Measurements from ENCODE around the gene SH2D7. TPM values are rescaled to one million over a fixed set of nuclear protein-coding genes. Genes with fewer than 3 reads are reported as not detected.

SH2D7 gene
- total and polyA plus RNA-seq, 2 donors (not counting 3 experiments of a cell fraction or from before 2014, with no cell fraction given) = not detected

DNA sequence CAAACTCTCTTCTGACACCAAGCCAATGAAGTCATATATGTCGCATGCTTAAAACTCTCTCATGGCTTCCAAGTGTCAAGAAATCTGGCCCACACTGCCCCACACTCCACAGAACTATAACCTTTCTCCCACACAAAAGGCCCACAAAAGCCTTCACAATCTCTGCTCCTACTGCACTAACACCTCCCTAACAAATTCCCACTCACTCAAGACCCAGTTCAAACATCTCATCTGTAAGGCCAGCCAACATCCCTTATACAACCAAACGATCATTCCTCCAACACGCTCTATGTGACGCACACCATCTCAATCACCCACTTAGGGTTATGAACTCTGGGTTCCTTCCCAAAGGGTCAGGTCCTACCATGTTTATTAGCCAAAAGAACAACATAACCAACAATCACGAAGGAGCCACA, 28.4 kb upstream of the SH2D7 start:
- no TSS peak for BruUV-seq (replicated peaks)
- H3K36me3 ChIP-seq (ENCODE audit: control insufficient read depth in 2 of 2, extremely low read depth in 1 of 2, insufficient read depth in 2 of 2, low read length in 2 of 2) = no peaks in the 10 kb centered on the region
- no peak for FAIRE-seq
- H3K27me3 ChIP-seq (ENCODE audit: control insufficient read depth in 2 of 2, insufficient read depth in 2 of 2, low read length in 2 of 2) = no peaks in the 10 kb centered on the region
- H3K9me1 ChIP-seq (replicated peaks; ENCODE audit: control insufficient read depth, extremely low read depth, insufficient read depth, low read length) = no peaks in the 10 kb centered on the region
- no peak overlapping the region for H2AFZ ChIP-seq (ENCODE audit: low read depth, low read length)
- no peak for DNase-seq (ENCODE audit: low read depth, low spot score)
- peaks cover 55% of the 10 kb centered on the region for H3K4me1 ChIP-seq (ENCODE audit: control insufficient read depth, extremely low read depth, insufficient read depth, low read length)
- CTCF ChIA-PET = no interaction called here
- no peak for TF ChIP-seq POLR2A (IDR thresholded peaks at IDR 0.05; ENCODE audit: low read depth, low read length)
- TF ChIP-seq EZH2 (IDR thresholded peaks at IDR 0.05; ENCODE audit: borderline replicate concordance, low read depth, low read length, severe bottlenecking) = no peak
- TF ChIP-seq, protein P1, sequence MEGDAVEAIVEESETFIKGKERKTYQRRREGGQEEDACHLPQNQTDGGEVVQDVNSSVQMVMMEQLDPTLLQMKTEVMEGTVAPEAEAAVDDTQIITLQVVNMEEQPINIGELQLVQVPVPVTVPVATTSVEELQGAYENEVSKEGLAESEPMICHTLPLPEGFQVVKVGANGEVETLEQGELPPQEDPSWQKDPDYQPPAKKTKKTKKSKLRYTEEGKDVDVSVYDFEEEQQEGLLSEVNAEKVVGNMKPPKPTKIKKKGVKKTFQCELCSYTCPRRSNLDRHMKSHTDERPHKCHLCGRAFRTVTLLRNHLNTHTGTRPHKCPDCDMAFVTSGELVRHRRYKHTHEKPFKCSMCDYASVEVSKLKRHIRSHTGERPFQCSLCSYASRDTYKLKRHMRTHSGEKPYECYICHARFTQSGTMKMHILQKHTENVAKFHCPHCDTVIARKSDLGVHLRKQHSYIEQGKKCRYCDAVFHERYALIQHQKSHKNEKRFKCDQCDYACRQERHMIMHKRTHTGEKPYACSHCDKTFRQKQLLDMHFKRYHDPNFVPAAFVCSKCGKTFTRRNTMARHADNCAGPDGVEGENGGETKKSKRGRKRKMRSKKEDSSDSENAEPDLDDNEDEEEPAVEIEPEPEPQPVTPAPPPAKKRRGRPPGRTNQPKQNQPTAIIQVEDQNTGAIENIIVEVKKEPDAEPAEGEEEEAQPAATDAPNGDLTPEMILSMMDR (IDR thresholded peaks at IDR 0.05; ENCODE audit: extremely low read depth in 1 of 2, insufficient read depth in 1 of 2, low read depth in 1 of 2, low read length in 2 of 2) = no peak
- TF ChIP-seq JUN (IDR thresholded peaks at IDR 0.05; ENCODE audit: borderline replicate concordance, insufficient read depth, insufficient read length, low read depth) = no peak
- TF ChIP-seq, protein P2, sequence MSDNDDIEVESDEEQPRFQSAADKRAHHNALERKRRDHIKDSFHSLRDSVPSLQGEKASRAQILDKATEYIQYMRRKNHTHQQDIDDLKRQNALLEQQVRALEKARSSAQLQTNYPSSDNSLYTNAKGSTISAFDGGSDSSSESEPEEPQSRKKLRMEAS (IDR thresholded peaks at IDR 0.05; ENCODE audit: insufficient read depth, insufficient read length) = no peak
- no peak for TF ChIP-seq FOS (IDR thresholded peaks at IDR 0.05; ENCODE audit: borderline replicate concordance, insufficient read depth, low read length)
- TF ChIP-seq MYC (IDR thresholded peaks at IDR 0.05; ENCODE audit: low read depth, low read length) = no peak
- no peak for TF ChIP-seq GATA2 (IDR thresholded peaks at IDR 0.05; ENCODE audit: insufficient read depth, insufficient read length, low read depth, low read length)
- no peak for TF ChIP-seq POLR2AphosphoS5 (IDR thresholded peaks at IDR 0.05; ENCODE audit: insufficient read depth, low read depth, low read length)
- H3K79me2 ChIP-seq (ENCODE audit: control insufficient read depth, insufficient read depth, low read length) = peaks cover 80% of the 10 kb centered on the region
- no peaks in the 10 kb centered on the region for H4K20me1 ChIP-seq (replicated peaks; ENCODE audit: control insufficient read depth, extremely low read depth, insufficient read depth, low read length)
- no peak overlapping the region for H3K27ac ChIP-seq (ENCODE audit: insufficient read depth, low read depth, low read length)
- POLR2A ChIA-PET = no interaction called here
- H3K4me2 ChIP-seq (ENCODE audit: insufficient read depth, low read length) = no peak overlapping the region
- dilution Hi-C loops (cut with MboI; ENCODE audit: extremely low pct_ligation_motif_present, low sequenced_read_pairs) (no loop called here), intact Hi-C loops (cut with micrococcal nuclease) (loop anchor here (2.0 kb wide), 1 partner anchor 13 kb away; no protein-coding TSS in a partner anchor)
- no peaks in the 10 kb centered on the region for H3K9me3 ChIP-seq (replicated peaks; ENCODE audit: control insufficient read depth, insufficient read depth, low read length)
- H3K9ac ChIP-seq (replicated peaks; ENCODE audit: extremely low read depth, insufficient read depth, low read length) = no peak overlapping the region
- no peak overlapping the region for H3K4me3 ChIP-seq (replicated peaks in 1 of 3; ENCODE audit: insufficient read depth in 1 of 3, low read depth in 1 of 3, low read length in 3 of 3)
